SU-DHL-6 (cell line): ENCODE data around the gene COL27A1.

Experiments used
- H2AFZ ChIP-seq: fragments of 200-600 bp; sonication (generic); 2 replicates; pipeline ENCODE4 v1.6.1; 2014; ENCODE audit warnings: low read depth, mild to moderate bottlenecking, moderate library complexity, mixed read lengths, antibody characterized with exemption, low read length; ENCODE audit not compliant: severe bottlenecking
- H3F3A ChIP-seq: fragments of 200-600 bp; shearing (Covaris generic); 2 replicates; pipeline ENCODE4 v1.6.0; 2016; ENCODE audit warnings: antibody characterized with exemption, mild to moderate bottlenecking; ENCODE audit not compliant: insufficient read depth
- H3K27ac ChIP-seq: fragments of 200-600 bp; sonication (generic); 2 replicates; pipeline ENCODE4 v1.5.1; 2016; ENCODE audit warnings: low read depth, mild to moderate bottlenecking, low read length, moderate library complexity, mixed read lengths
- H3K27me3 ChIP-seq: fragments of 200-600 bp; sonication (generic), shearing (Covaris generic); 2 replicates; pipeline ENCODE4 v1.6.0; 2014; ENCODE audit warnings: mild to moderate bottlenecking, low read length
- H3K36me3 ChIP-seq: fragments of 200-600 bp; sonication (generic); 2 replicates; pipeline ENCODE4 v1.6.1; 2014; ENCODE audit warnings: mild to moderate bottlenecking, low read length, mixed read lengths
- H3K4me2 ChIP-seq: fragments of 300-600, 200-600 bp; shearing (Covaris generic), sonication (generic); 2 replicates; pipeline ENCODE4 v1.6.0; 2014; ENCODE audit warnings: low read length, low read depth, mild to moderate bottlenecking; ENCODE audit not compliant: poor library complexity, severe bottlenecking
- H3K4me3 ChIP-seq: fragments of 200-600 bp; sonication (generic); 2 replicates; pipeline ENCODE4 v1.5.1; 2014; ENCODE audit warnings: antibody characterized with exemption, low read length, mild to moderate bottlenecking, mixed read lengths; ENCODE audit not compliant: insufficient read depth, poor library complexity, severe bottlenecking
- H3K79me2 ChIP-seq: fragments of 200-600 bp; sonication (generic); 2 replicates; pipeline ENCODE4 v1.6.1; 2014; ENCODE audit warnings: mild to moderate bottlenecking, low read length, moderate library complexity; ENCODE audit not compliant: insufficient read depth
- H3K9ac ChIP-seq: fragments of 200-600 bp; sonication (generic); 2 replicates; pipeline ENCODE4 v1.7.0; 2014; ENCODE audit warnings: mild to moderate bottlenecking, low read length
- H3K9me2 ChIP-seq: fragments of 200-600 bp; sonication (generic); replicated peaks from 2 replicates; pipeline ENCODE4 v1.6.1; 2014; ENCODE audit warnings: low read length; ENCODE audit not compliant: insufficient read depth
- H3K9me3 ChIP-seq: fragments of 200-600 bp; sonication (generic); 2 replicates; pipeline ENCODE4 v1.6.1; 2014; ENCODE audit warnings: low read length, mixed read lengths; ENCODE audit not compliant: insufficient read depth
- H4K20me1 ChIP-seq: fragments of 200-600 bp; sonication (generic); 2 replicates; pipeline ENCODE4 v1.6.1; 2014; ENCODE audit warnings: low read depth, mild to moderate bottlenecking, antibody characterized with exemption, low read length, moderate library complexity, mixed read lengths
- CTCF ChIP-seq: fragments of 200-600 bp; sonication (generic); IDR thresholded peaks from one replicate; pipeline ENCODE4 v1.5.1; 2017; ENCODE audit warnings: antibody characterized with exemption, mild to moderate bottlenecking, low read length, moderate library complexity; ENCODE audit not compliant: insufficient read depth, poor library complexity, severe bottlenecking
- EZH2phosphoT487 ChIP-seq: fragments of 200-600 bp; sonication (generic), shearing (Covaris generic); conservative IDR thresholded peaks from 2 replicates; pipeline ENCODE4 v1.6.1; 2018; ENCODE audit warnings: mild to moderate bottlenecking, antibody characterized with exemption, low read length, moderate library complexity, mixed read lengths

COL27A1 gene

GRCh38 chr9:114303571-114303970 lies 148.2 kb downstream of the COL27A1 start:
- H3K27me3 ChIP-seq, result no peaks in the 10 kb centered on the region
- H3K36me3 ChIP-seq, result no peaks in the 10 kb centered on the region
- H3K9me3 ChIP-seq, result no peaks in the 10 kb centered on the region
- H3K9ac ChIP-seq, result no peak overlapping the region
- no peak overlapping the region for H3K4me3 ChIP-seq
- H3F3A ChIP-seq, result no peaks in the 10 kb centered on the region
- H4K20me1 ChIP-seq, result no peaks in the 10 kb centered on the region
- H2AFZ ChIP-seq, result no peak overlapping the region
- H3K9me2 ChIP-seq, result no peaks in the 10 kb centered on the region
- no peak overlapping the region for H3K4me2 ChIP-seq
- no peak overlapping the region for H3K27ac ChIP-seq
- H3K79me2 ChIP-seq, result no peaks in the 10 kb centered on the region
- TF ChIP-seq EZH2phosphoT487 (no peak), CTCF (no peak)

GRCh38 chr9:114303977-114304376 lies 148.6 kb downstream of the COL27A1 start:
- Histone ChIP-seq H3K4me2 (no peak overlapping the region), H3K9me2 (no peaks in the 10 kb centered on the region), H3K27me3 (no peaks in the 10 kb centered on the region), H2AFZ (no peak overlapping the region), H3K4me3 (no peak overlapping the region), H3K36me3 (no peaks in the 10 kb centered on the region), H3K79me2 (no peaks in the 10 kb centered on the region), H3K27ac (no peak overlapping the region), H3F3A (no peaks in the 10 kb centered on the region), H4K20me1 (no peaks in the 10 kb centered on the region), H3K9ac (no peak overlapping the region), H3K9me3 (no peaks in the 10 kb centered on the region)
- TF ChIP-seq CTCF (no peak), EZH2phosphoT487 (no peak)

- no peak overlapping the region for H2AFZ ChIP-seq
- no peak overlapping the region for H3K9ac ChIP-seq
- H3K9me2 ChIP-seq, result no peaks in the 10 kb centered on the region
- H3K4me3 ChIP-seq, result no peak overlapping the region
- no peak overlapping the region for H3K27ac ChIP-seq
- no peak overlapping the region for H3K4me2 ChIP-seq
- no peaks in the 10 kb centered on the region for H3F3A ChIP-seq
- H4K20me1 ChIP-seq, result no peaks in the 10 kb centered on the region
- TF ChIP-seq EZH2phosphoT487, result no peak
- TF ChIP-seq CTCF, result no peak
- no peaks in the 10 kb centered on the region for H3K27me3 ChIP-seq
- H3K9me3 ChIP-seq, result no peaks in the 10 kb centered on the region
- no peaks in the 10 kb centered on the region for H3K79me2 ChIP-seq
- H3K36me3 ChIP-seq, result no peaks in the 10 kb centered on the region
These were observed 149.3 kb downstream of the COL27A1 start for GRCh38 chr9:114304416-114305188.
